ENCODE results near the gene COL5A2.

GRCh38 chr2:189020179-189020578, 159.4 kb downstream of the COL5A2 start:
- no peak for TF ChIP-seq CTCF (conservative IDR thresholded peaks at IDR 0.05 in 1 of 2, IDR thresholded peaks at IDR 0.05 in 1 of 2; ENCODE audit: extremely low read depth in 1 of 2, insufficient read depth in 1 of 2, low read depth in 1 of 2, low read length in 2 of 2)
- TF ChIP-seq EZH2 (IDR thresholded peaks at IDR 0.05; ENCODE audit: borderline replicate concordance, low read length), result no peak
